HepG2 (cell line): ENCODE measurements around the gene HNRNPUL1. TPM values are rescaled to one million over a fixed set of nuclear protein-coding genes. Genes with fewer than 3 reads are reported as not detected.

Source experiments
- ATAC-seq: fragments of 200-7000 bp; cut with Tn5 transposase; 3 replicates; pipeline ENCODE4 v1.9.1; 2020; ENCODE audit warnings: mild to moderate bottlenecking, moderate library complexity
- BruUV-seq: library from RNA; stranded (reverse); fragments of 400-500 nt; replicated peaks from 2 replicates; lab custom pipeline; 2021; lab: Mats Ljungman, UMichigan
- CTCF ChIA-PET: fragments of 300-600 bp; formaldehyde crosslinking; extraction: SDS; loops from one replicate; lab custom pipeline; 2021; ENCODE audit warnings: low total read pairs, inconsistent platforms, low intra/inter-chr PET ratio; lab: Yijun Ruan, JAX
- POLR2A ChIA-PET: fragments of 350-600 bp; sonication (Branson Sonifier 250); formaldehyde crosslinking; loops from one replicate; lab custom pipeline; 2020; ENCODE audit warnings: antibody characterized with exemption, inconsistent platforms; lab: Yijun Ruan, JAX
- DNase-seq: peaks from one replicate; pipeline ENCODE4 v3.0.0-alpha.2; 2015; ENCODE audit warnings: low spot score
- FAIRE-seq: peaks from 3 replicates; lab custom pipeline; 2011; peaks lifted over from hg19 to GRCh38; lab: Jason Lieb, UNC
- H2AFZ ChIP-seq: one replicate; pipeline ENCODE4 v1.6.1; 2011; ENCODE audit warnings: low read length, inconsistent platforms
- H3K27ac ChIP-seq: fragments of 300-600 bp; 3 replicates; pipeline ENCODE4 v1.8.0; 2011; ENCODE audit warnings: mixed run types, mild to moderate bottlenecking, mixed read lengths, low read length, inconsistent platforms; ENCODE audit not compliant: insufficient read depth; ENCODE audit errors: extremely low read length
- H3K27me3 ChIP-seq, 2 experiments: fragments of 200-600 bp in 1 of 2; 2 replicates in 1 of 2; 3 replicates in 1 of 2; pipeline versions ENCODE4 v1.6.0 to v1.8.0; 2011; ENCODE audit warnings: low read length in 2 of 2, mild to moderate bottlenecking in 2 of 2, moderate library complexity in 2 of 2, inconsistent platforms in 1 of 2; ENCODE audit not compliant: insufficient read depth in 2 of 2, control insufficient read depth in 1 of 2
- H3K36me3 ChIP-seq, 2 experiments: fragments of 200-600 bp in 1 of 2; replicated peaks in 1 of 2; 2 replicates in 1 of 2; 3 replicates in 1 of 2; pipeline versions ENCODE4 v1.5.1 to v1.8.0; 2011; ENCODE audit warnings: low read length in 2 of 2, inconsistent platforms in 1 of 2; ENCODE audit not compliant: insufficient read depth in 2 of 2, control insufficient read depth in 1 of 2
- H3K4me1 ChIP-seq: 2 replicates; pipeline ENCODE4 v1.5.1; 2012; ENCODE audit warnings: low read length, inconsistent platforms; ENCODE audit not compliant: insufficient read depth
- H3K4me2 ChIP-seq: 2 replicates; pipeline ENCODE4 v1.6.0; 2011; ENCODE audit warnings: low read depth, low read length, inconsistent platforms
- H3K4me3 ChIP-seq, 3 experiments: fragments of 200-600 bp in 1 of 3; sonication (generic), shearing (Covaris generic) in 1 of 3; replicated peaks in 1 of 3; 2 replicates each; pipeline ENCODE4 v1.5.1; 2011 to 2016; ENCODE audit warnings: low read length in 3 of 3, inconsistent platforms in 2 of 3, low read depth in 2 of 3, mild to moderate bottlenecking in 2 of 3, control low read depth in 1 of 3, mixed read lengths in 1 of 3; ENCODE audit not compliant: insufficient read depth in 1 of 3
- H3K79me2 ChIP-seq: one replicate; pipeline ENCODE4 v1.6.1; 2011; ENCODE audit warnings: low read length, inconsistent platforms; ENCODE audit not compliant: insufficient read depth
- H3K9ac ChIP-seq: 2 replicates; pipeline ENCODE4 v1.6.0; 2011; ENCODE audit warnings: mild to moderate bottlenecking, low read depth, low read length, inconsistent platforms; ENCODE audit not compliant: insufficient read depth
- H3K9me3 ChIP-seq: 2 replicates; pipeline ENCODE4 v1.5.1; 2012; ENCODE audit warnings: mild to moderate bottlenecking, low read length
- H4K20me1 ChIP-seq: 2 replicates; pipeline ENCODE4 v1.6.0; 2011; ENCODE audit warnings: inconsistent platforms, mild to moderate bottlenecking, low read length, moderate library complexity; ENCODE audit not compliant: insufficient read depth
- ATAD3A ChIP-seq: sonication (generic); formaldehyde crosslinking; IDR thresholded peaks from 2 replicates; pipeline ENCODE4 v1.4.0; 2020; ENCODE audit warnings: missing genetic modification reagents
- DRAP1 ChIP-seq: IDR thresholded peaks from 2 replicates; pipeline ENCODE4 v1.6.1; 2016; ENCODE audit warnings: missing genetic modification reagents, missing compliant biosample characterization
- ISX ChIP-seq: sonication (generic); formaldehyde crosslinking; conservative IDR thresholded peaks from 2 replicates; pipeline ENCODE4 v1.5.0; 2020; ENCODE audit warnings: missing genetic modification reagents
- MBD4 ChIP-seq: IDR thresholded peaks from 2 replicates; pipeline ENCODE4 v1.6.1; 2012; ENCODE audit warnings: low read length, inconsistent platforms, borderline replicate concordance
- MLXIP ChIP-seq: sonication (generic); formaldehyde crosslinking; IDR thresholded peaks from 2 replicates; pipeline ENCODE4 v1.9.0; 2021; ENCODE audit warnings: missing genetic modification reagents, borderline replicate concordance
- RAD21 ChIP-seq: fragments of 450-650 bp; formaldehyde crosslinking; IDR thresholded peaks from 2 replicates; pipeline ENCODE4 v1.5.0; 2020; ENCODE audit warnings: mild to moderate bottlenecking
- RBFOX2 ChIP-seq: fragments of 200-400 bp; formaldehyde crosslinking; IDR thresholded peaks from 2 replicates; pipeline ENCODE4 v1.6.1; 2017; ENCODE audit warnings: low read depth, mild to moderate bottlenecking, low read length
- ZMYM4 ChIP-seq: sonication (generic); formaldehyde crosslinking; IDR thresholded peaks from 2 replicates; pipeline ENCODE4 v1.8.1; 2023; ENCODE audit warnings: mild to moderate bottlenecking, missing genetic modification reagents
- ZNF143 ChIP-seq: sonication (generic); formaldehyde crosslinking; IDR thresholded peaks from 2 replicates; pipeline ENCODE4 v1.4.0; 2020; ENCODE audit warnings: missing genetic modification reagents
- ZNF17 ChIP-seq: sonication (generic); formaldehyde crosslinking; IDR thresholded peaks from 2 replicates; pipeline ENCODE4 v1.5.0; 2020; ENCODE audit warnings: mild to moderate bottlenecking, missing genetic modification reagents
- ZNF224 ChIP-seq: sonication (generic); formaldehyde crosslinking; IDR thresholded peaks from 2 replicates; pipeline ENCODE4 v1.5.0; 2020; ENCODE audit warnings: mild to moderate bottlenecking, missing genetic modification reagents
- ZNF646 ChIP-seq: sonication (generic); formaldehyde crosslinking; IDR thresholded peaks from 2 replicates; pipeline ENCODE4 v1.9.0; 2021; ENCODE audit warnings: mild to moderate bottlenecking, missing genetic modification reagents
- ZNF652 ChIP-seq: IDR thresholded peaks from 2 replicates; pipeline ENCODE4 v1.6.1; 2016; ENCODE audit warnings: low read depth, borderline replicate concordance
- ZNF777 ChIP-seq: sonication (generic); formaldehyde crosslinking; IDR thresholded peaks from 2 replicates; pipeline ENCODE4 v1.4.0; 2020; ENCODE audit warnings: missing genetic modification reagents
- WGBS: methylation state at CpG from one replicate; pipeline ENCODE4 v1.1.6; 2017; ENCODE audit warnings: low lambda C conversion rate; 5-methylcytosine and 5-hydroxymethylcytosine counted together
- in situ Hi-C: cut with HindIII; loops from 2 replicates; pipeline ENCODE4 v1.10.0; 2017; ENCODE audit warnings: low pct_unique_long_range_greater_than_20kb; ENCODE audit not compliant: extremely low pct_ligation_motif_present
- intact Hi-C: fragments of 100-400 bp; cut with micrococcal nuclease; formaldehyde crosslinking; loops from one replicate; pipeline ENCODE4 v1.10.0; 2022; ENCODE audit not compliant: unreplicated experiment
- polyA plus RNA-seq, 8 experiments: library from polyadenylated mRNA; depleted of rRNA in 3 of 8; stranded (reverse) in 7 of 8; unstranded in 1 of 8; fragments of >200 nt; fragmentation: Illumina TruSeq in 4 of 8; extraction: Trizol in 4 of 8; gene quantifications; 2 replicates each; pipeline versions ENCODE4 v1.2.1 to v1.2.3, GENCODE V29; 2011 to 2016; ENCODE audit warnings: low read depth in 4 of 8, missing spikeins in 1 of 8, mixed read lengths in 1 of 8; ENCODE audit not compliant: insufficient read depth in 1 of 8
- total RNA-seq, 5 experiments: library from RNA; depleted of rRNA; stranded (reverse); fragments of >200 nt; fragmentation: Illumina TruSeq; extraction: Trizol; gene quantifications; 2 replicates each; pipeline ENCODE4 v1.2.3, GENCODE V29; 2016; ENCODE audit warnings: low read depth in 1 of 5

The HNRNPUL1 gene
- total and polyA plus RNA-seq, 2 of the 13 experiments (the other 11 are each of a cell fraction or from before 2014, with no cell fraction given), result 30.9 to 81.7 TPM

- peaks cover 51% of the 10 kb centered on the region for H3K4me1 ChIP-seq
- POLR2A ChIA-PET, result interaction anchor here (0.5 to 3.0 kb wide), 5 partner anchors 8 to 1083 kb away, joined by 3 to 10 read pairs (median 4); partner anchors contain the start of genes HNRNPUL1 and PAFAH1B3
- H4K20me1 ChIP-seq, result no peaks in the 10 kb centered on the region
- CTCF ChIA-PET, result no interaction called here
- H3K27ac ChIP-seq, result no peak within 1 kb of the TSS
- peak within 1 kb of the TSS; percentile 90 for H3K4me2 ChIP-seq
- H2AFZ ChIP-seq, result peak within 1 kb of the TSS; percentile 3
- H3K27me3 ChIP-seq, result peaks cover 0 to 4% of the 10 kb centered on the region in 2 experiments; a peak in 1 of 5 replicates
- intact Hi-C loops (no loop called here), in situ Hi-C loops (no loop called here)
- H3K9ac ChIP-seq, result peak within 1 kb of the TSS; percentile 65
- no peaks in the 10 kb centered on the region for H3K9me3 ChIP-seq
- no peak for FAIRE-seq
- DNase-seq, result peak; percentile 25
- H3K36me3 ChIP-seq, result no peaks in the 10 kb centered on the region
- H3K79me2 ChIP-seq, result no peaks in the 10 kb centered on the region
- 2% methylated on average over 10 of the region's 32 CpGs for WGBS
- peak within 1 kb of the TSS; percentile 52 to 72 (median 55); a peak in 5 of 6 replicates for H3K4me3 ChIP-seq
- peak; percentile 71 for ATAC-seq
- BruUV-seq, result no TSS peak
- TF ChIP-seq ZNF224 (CRISPR knock-in tag) (no peak), MBD4 (no peak), ZNF646 (CRISPR knock-in tag) (peak; percentile 86), ZMYM4 (CRISPR knock-in tag) (no peak), DRAP1 (no peak), MLXIP (CRISPR knock-in tag) (no peak), ZNF652 (CRISPR knock-in tag) (peak; percentile 91), RBFOX2 (0 out of 2 replicates have a peak, but pooled peaks have one; percentile 48), ISX (no peak), ATAD3A (CRISPR knock-in tag) (no peak), RAD21 (no peak), ZNF17 (CRISPR knock-in tag) (no peak), ZNF777 (0 out of 2 replicates have a peak, but pooled peaks have one; percentile 44), ZNF143 (CRISPR knock-in tag) (no peak)
Measured at GRCh38 chr19:41218615-41219507, 45.3 kb upstream of the HNRNPUL1 start, which contains the start of gene AXL. TSS of gene AXL (plus strand) at chr19:41219223. CDS start at chr19:41219393, 170 bp downstream.
